Camera-type eye (tissue), 1 donor: ENCODE results near the gene PCSK7. TPM values are rescaled to one million over a fixed set of nuclear protein-coding genes. Genes with fewer than 3 reads are reported as not detected.

Experiments
- total RNA-seq: library from RNA; depleted of rRNA; stranded (reverse); fragments of >200 nt; gene quantifications from one replicate; pipeline ENCODE4 v1.2.3, GENCODE V29; 2014

The PCSK7 gene, protein sequence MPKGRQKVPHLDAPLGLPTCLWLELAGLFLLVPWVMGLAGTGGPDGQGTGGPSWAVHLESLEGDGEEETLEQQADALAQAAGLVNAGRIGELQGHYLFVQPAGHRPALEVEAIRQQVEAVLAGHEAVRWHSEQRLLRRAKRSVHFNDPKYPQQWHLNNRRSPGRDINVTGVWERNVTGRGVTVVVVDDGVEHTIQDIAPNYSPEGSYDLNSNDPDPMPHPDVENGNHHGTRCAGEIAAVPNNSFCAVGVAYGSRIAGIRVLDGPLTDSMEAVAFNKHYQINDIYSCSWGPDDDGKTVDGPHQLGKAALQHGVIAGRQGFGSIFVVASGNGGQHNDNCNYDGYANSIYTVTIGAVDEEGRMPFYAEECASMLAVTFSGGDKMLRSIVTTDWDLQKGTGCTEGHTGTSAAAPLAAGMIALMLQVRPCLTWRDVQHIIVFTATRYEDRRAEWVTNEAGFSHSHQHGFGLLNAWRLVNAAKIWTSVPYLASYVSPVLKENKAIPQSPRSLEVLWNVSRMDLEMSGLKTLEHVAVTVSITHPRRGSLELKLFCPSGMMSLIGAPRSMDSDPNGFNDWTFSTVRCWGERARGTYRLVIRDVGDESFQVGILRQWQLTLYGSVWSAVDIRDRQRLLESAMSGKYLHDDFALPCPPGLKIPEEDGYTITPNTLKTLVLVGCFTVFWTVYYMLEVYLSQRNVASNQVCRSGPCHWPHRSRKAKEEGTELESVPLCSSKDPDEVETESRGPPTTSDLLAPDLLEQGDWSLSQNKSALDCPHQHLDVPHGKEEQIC
- 52.1 TPM for total RNA-seq

DNA sequence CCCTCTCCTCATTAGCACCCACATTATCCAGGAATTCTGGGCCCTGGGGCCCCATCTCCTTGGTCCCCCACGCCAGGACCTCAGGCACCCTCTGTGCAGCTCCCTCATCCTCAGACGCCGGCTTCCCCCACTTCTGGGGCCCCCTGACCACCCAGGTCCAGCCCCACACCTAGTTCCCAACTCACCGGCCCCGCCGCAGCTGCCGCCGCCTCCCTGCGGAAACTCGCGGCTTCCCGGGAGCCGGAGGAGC is at the start of gene PCSK7:
Gene PCSK7 (minus strand): TSS at position 232 of the 250 bp plus-strand sequence. CDS start 2,229 bp downstream, outside the sequence.

DNA sequence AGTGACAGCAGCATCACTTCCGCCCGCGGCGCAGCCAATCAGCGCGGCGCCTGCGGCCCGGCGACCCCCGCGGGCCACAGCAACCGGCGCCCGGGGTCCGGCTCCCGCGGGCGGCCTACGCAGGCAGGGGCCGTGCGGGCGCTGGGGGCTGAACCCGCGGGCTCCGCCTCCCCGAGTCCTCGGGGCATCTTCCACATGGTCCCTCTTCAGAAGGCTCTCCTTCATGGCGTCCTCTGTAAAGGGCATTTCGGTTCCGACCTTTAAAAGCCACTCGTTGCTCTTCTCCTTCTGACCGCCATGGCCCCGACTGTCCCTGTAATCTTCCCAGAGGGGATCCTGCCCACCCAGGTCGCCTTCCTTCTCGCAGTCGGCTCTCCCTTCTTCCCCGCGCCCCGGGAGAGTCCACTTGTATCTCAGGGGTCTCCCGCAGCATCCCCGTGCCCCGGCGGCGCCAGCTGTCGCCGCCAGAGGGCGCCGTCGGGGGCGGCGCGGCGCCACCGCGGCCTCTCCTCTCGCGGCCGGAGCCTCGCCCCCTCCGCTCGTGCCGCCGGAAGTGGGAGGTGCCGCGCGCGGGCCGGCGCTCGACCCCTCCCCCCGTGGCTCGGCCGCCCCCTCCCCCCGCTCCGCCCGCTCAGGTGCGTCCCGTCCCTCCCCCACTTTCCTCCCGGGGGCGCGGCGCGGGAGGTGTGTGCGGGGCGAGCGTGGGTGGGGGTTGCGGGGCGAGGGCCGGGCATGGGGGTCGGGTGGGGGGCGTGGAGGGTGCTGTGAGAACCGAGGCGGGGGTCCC is 412 bp upstream of the PCSK7 start, which contains the start of gene RNF214:
Gene RNF214 (plus strand): TSS at position 580 of the 787 bp plus-strand sequence. CDS start 1,602 bp downstream, outside the sequence.

DNA sequence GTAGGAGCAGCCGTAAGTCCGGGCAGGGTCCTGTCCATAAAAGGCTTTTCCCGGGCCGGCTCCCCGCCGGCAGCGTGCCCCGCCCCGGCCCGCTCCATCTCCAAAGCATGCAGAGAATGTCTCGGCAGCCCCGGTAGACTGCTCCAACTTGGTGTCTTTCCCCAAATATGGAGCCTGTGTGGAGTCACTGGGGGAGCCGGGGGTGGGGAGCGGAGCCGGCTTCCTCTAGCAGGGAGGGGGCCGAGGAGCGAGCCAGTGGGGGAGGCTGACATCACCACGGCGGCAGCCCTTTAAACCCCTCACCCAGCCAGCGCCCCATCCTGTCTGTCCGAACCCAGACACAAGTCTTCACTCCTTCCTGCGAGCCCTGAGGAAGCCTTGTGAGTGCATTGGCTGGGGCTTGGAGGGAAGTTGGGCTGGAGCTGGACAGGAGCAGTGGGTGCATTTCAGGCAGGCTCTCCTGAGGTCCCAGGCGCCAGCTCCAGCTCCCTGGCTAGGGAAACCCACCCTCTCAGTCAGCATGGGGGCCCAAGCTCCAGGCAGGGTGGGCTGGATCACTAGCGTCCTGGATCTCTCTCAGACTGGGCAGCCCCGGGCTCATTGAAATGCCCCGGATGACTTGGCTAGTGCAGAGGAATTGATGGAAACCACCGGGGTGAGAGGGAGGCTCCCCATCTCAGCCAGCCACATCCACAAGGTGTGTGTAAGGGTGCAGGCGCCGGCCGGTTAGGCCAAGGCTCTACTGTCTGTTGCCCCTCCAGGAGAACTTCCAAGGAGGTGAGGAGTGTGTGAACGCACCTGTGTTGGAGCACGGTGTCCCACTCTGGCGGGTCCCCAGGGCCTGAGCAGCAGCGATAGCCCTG is 32.6 kb downstream of the PCSK7 start, which contains the start of gene TAGLN:
Gene TAGLN (plus strand): TSS at position 318 of the 863 bp plus-strand sequence. CDS start 3,644 bp downstream, outside the sequence.

DNA sequence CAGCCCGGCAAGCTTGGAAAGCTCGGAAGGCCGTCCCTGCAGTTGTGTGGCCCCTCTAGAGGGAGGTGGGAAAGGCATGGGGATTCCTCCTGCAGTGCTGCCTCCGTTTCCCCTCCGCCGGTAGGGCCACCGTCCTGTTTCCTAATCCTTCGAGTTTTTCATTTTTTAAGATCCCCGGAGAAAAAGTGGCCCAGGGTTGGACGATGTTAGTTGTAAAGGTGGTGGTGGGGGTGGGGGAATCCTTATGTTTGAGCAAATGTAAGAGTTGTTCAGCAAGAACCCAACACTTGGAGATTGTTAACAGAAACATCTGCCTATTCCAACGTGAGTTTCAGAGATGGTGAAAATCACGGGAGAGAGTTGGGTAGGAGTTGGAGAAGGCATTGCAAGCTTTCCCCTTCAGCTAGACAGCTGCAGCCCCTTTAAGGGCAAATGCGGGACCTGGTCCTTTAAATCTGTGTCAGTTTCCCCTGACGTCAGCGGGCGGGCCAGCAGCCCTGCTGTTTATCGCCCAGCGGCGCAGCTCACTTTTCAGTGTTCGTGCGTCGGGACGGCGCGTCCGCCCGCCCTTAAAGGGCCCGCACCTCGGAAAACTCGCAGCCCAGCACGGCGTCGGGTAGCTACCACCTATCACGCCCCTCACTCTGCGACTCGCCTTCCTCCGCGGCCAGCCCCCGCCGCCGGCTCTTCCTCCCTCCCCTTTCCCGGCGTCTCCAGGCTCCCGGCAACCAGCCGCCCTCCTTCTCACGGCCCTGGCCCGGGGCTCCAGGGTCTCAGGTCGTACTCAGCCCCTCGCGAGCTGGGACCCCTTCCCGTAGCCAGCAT is 53.5 kb downstream of the PCSK7 start, which contains the start of gene SIDT2:
Gene SIDT2 (plus strand): TSS at position 534 of the 825 bp plus-strand sequence. CDS start 521 bp downstream, outside the sequence.

Other genes with a start within 250 kb of the PCSK7 start
- gene SIK3, start 133.6 kb downstream of the PCSK7 start, total RNA-seq: 107 TPM
- gene PAFAH1B2, start 87.8 kb downstream of the PCSK7 start, total RNA-seq: 111 TPM
- 24.1 TPM for gene SIDT2, start 53.3 kb downstream of the PCSK7 start, total RNA-seq
- gene TAGLN, start 32.7 kb downstream of the PCSK7 start, total RNA-seq: 247 TPM
- 32.9 TPM for gene RNF214, start 598 bp upstream of the PCSK7 start, total RNA-seq
- gene BACE1-AS, start 59.3 kb upstream of the PCSK7 start, total RNA-seq: 9.7 TPM
- gene BACE1, start 84.2 kb upstream of the PCSK7 start, total RNA-seq: 37.7 TPM
- gene CEP164, start 95.8 kb upstream of the PCSK7 start, total RNA-seq: 53.5 TPM